Sigmoid colon (tissue), 4 donors: Measurements from ENCODE around the gene TSPAN14.
A peak's percentile ranks its signal among the peaks of the same experiment; 100 is the strongest.

ENCODE experiments used
- EP300 ChIP-seq, 4 donors: sonication (generic); formaldehyde crosslinking; IDR thresholded peaks; one replicate each; pipeline ENCODE4 v1.6.1; 2017; ENCODE audit warnings: antibody characterized with exemption in 4 of 4
- POLR2A ChIP-seq, 2 donors: fragments of 450-650 bp; IDR thresholded peaks; one replicate each; pipeline ENCODE4 v1.6.1; 2016; ENCODE audit warnings: antibody characterized with exemption in 2 of 2, mild to moderate bottlenecking in 2 of 2, moderate library complexity in 2 of 2
- POLR2AphosphoS5 ChIP-seq, 4 donors: sonication (generic); formaldehyde crosslinking; IDR thresholded peaks; one replicate each; pipeline ENCODE4 v1.6.1; 2017; ENCODE audit warnings: antibody characterized with exemption in 4 of 4
- TF ChIP-seq, protein P1 (sequence below), 4 experiments: fragments of 450-650 bp in 3 of 4; fragments of 200-600 bp in 1 of 4; IDR thresholded peaks; one replicate each; pipeline ENCODE4 v1.5.1; 2016 to 2019; ENCODE audit warnings: antibody characterized with exemption in 4 of 4, mild to moderate bottlenecking in 3 of 4, moderate library complexity in 2 of 4

DNA sequence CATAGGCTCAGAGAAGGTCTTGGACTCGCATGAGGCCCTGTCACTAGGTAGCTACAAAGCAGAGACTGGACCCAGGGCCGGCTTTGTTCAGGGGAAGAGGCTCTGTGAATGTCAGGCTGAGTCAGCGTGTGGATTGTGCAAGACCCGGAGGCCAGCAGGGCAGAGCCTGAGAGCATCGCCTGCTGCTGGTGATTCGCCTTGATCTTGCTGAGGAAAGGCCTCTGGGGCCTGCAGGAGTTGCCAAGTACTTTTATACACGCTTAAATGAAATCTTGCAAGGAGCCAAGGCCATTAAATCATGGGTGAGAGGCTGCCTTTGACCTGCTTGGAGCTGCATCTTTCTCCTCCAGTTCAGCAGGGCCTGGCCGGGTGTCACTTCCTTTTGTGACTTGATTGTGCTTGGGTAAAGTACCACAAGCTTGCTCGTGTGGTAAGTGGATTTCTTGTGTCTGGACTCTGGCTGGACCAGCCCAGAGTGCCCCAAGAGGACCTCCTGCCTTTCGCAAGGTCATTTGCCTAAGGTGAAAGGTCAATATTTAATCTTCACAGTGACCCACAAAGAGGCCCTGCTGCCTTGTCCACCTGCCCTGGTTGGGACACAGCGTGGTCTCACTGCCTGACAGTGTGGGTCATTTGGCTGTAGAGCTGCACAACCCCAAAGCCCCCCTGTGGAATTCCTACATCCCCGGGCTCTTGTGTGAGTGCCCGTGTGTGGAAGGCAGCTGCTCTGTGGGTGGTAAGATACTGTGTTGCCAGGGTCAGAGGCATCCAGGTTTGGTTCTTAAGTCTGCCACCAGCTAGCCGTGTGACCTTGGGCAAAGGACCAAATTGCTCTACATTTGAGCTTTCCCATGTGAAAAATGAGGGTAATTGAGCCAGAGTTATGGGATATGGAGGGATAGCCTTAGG, 45.0 kb downstream of the TSPAN14 start:
- TF ChIP-seq, protein P1, sequence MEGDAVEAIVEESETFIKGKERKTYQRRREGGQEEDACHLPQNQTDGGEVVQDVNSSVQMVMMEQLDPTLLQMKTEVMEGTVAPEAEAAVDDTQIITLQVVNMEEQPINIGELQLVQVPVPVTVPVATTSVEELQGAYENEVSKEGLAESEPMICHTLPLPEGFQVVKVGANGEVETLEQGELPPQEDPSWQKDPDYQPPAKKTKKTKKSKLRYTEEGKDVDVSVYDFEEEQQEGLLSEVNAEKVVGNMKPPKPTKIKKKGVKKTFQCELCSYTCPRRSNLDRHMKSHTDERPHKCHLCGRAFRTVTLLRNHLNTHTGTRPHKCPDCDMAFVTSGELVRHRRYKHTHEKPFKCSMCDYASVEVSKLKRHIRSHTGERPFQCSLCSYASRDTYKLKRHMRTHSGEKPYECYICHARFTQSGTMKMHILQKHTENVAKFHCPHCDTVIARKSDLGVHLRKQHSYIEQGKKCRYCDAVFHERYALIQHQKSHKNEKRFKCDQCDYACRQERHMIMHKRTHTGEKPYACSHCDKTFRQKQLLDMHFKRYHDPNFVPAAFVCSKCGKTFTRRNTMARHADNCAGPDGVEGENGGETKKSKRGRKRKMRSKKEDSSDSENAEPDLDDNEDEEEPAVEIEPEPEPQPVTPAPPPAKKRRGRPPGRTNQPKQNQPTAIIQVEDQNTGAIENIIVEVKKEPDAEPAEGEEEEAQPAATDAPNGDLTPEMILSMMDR (IDR thresholded peaks at IDR 0.05), result no peak
- no peak for TF ChIP-seq POLR2A (IDR thresholded peaks at IDR 0.05)
- TF ChIP-seq EP300 (IDR thresholded peaks at IDR 0.05), result peak in 2 of 4 donors; percentile 56 to 68
- peak; percentile 81 to 88 (median 85) for TF ChIP-seq POLR2AphosphoS5 (IDR thresholded peaks at IDR 0.05)
